ENCODE data around the gene CSRP3. TPM values are rescaled to one million over a fixed set of nuclear protein-coding genes. Genes with fewer than 3 reads are reported as not detected.
A peak's percentile ranks its signal among the peaks of the same experiment; 100 is the strongest.

The CSRP3 gene
- total and polyA plus RNA-seq, 2 experiments from 2014 or later = 337 to 869 TPM

- no peak for DNase-seq (ENCODE audit: low read depth in 1 of 2, low spot score in 1 of 2)
- no peak for TF ChIP-seq CTCF (IDR thresholded peaks at IDR 0.05; ENCODE audit: low read depth, low read length)
- H3K4me1 ChIP-seq (ENCODE audit: low read depth) = no peaks in the 10 kb centered on the region
Measured at GRCh38 chr11:19185036-19185435, 16.7 kb downstream of the CSRP3 start.

GRCh38 chr11:19183646-19184045 lies 18.1 kb downstream of the CSRP3 start:
- no peak for DNase-seq (ENCODE audit: low read depth in 1 of 2, low spot score in 1 of 2)

More at GRCh38 chr11:19185036-19185435, 16.7 kb downstream of the CSRP3 start:
- Histone ChIP-seq H3K27me3 (no peaks in the 10 kb centered on the region), H3K36me3 (peaks cover 82% of the 10 kb centered on the region), H3K4me3 (no peak overlapping the region), H3K9me3 (ENCODE audit: low read depth) (no peaks in the 10 kb centered on the region), H3K27ac (peak overlapping the region; percentile 12)

GRCh38 chr11:19181531-19182261 lies 20.1 kb downstream of the CSRP3 start:
- DNase-seq (ENCODE audit: low read depth in 1 of 2, low spot score in 1 of 2) = peak in 1 of 2 donors; percentile 18
- Histone ChIP-seq H3K36me3 (peaks cover 51% of the 10 kb centered on the region), H3K27ac (peak overlapping the region; percentile 6), H3K4me3 (no peak overlapping the region), H3K4me1 (ENCODE audit: low read depth) (peaks cover 5% of the 10 kb centered on the region), H3K27me3 (no peaks in the 10 kb centered on the region), H3K9me3 (ENCODE audit: low read depth) (no peaks in the 10 kb centered on the region)
- TF ChIP-seq CTCF (IDR thresholded peaks at IDR 0.05; ENCODE audit: low read depth, low read length) = no peak

More at GRCh38 chr11:19183646-19184045, 18.1 kb downstream of the CSRP3 start:
- Histone ChIP-seq H3K27me3 (no peaks in the 10 kb centered on the region), H3K4me1 (ENCODE audit: low read depth) (no peaks in the 10 kb centered on the region), H3K27ac (peak overlapping the region; percentile 12), H3K36me3 (peaks cover 70% of the 10 kb centered on the region), H3K4me3 (no peak overlapping the region), H3K9me3 (ENCODE audit: low read depth) (no peaks in the 10 kb centered on the region)
- no peak for TF ChIP-seq CTCF (IDR thresholded peaks at IDR 0.05; ENCODE audit: low read depth, low read length)

- Histone ChIP-seq H3K36me3 (peaks cover 8% of the 10 kb centered on the region), H3K9me3 (ENCODE audit: low read depth) (no peaks in the 10 kb centered on the region), H3K27ac (peak overlapping the region; percentile 74), H3K4me1 (ENCODE audit: low read depth) (peaks cover 45% of the 10 kb centered on the region), H3K27me3 (no peaks in the 10 kb centered on the region), H3K4me3 (no peak overlapping the region)
- TF ChIP-seq CTCF (IDR thresholded peaks at IDR 0.05; ENCODE audit: low read depth, low read length) = no peak
- DNase-seq (ENCODE audit: low read depth in 1 of 2, low spot score in 1 of 2) = no peak
Measured at GRCh38 chr11:19176629-19177186, 25.1 kb downstream of the CSRP3 start.

- no peaks in the 10 kb centered on the region for H3K9me3 ChIP-seq (ENCODE audit: low read depth)
- H3K4me1 ChIP-seq (ENCODE audit: low read depth) = peaks cover 45% of the 10 kb centered on the region
- TF ChIP-seq CTCF (IDR thresholded peaks at IDR 0.05; ENCODE audit: low read depth, low read length) = no peak
- no peaks in the 10 kb centered on the region for H3K27me3 ChIP-seq
- no peak overlapping the region for H3K4me3 ChIP-seq
- no peaks in the 10 kb centered on the region for H3K36me3 ChIP-seq
- H3K27ac ChIP-seq = peak overlapping the region; percentile 89
- DNase-seq (ENCODE audit: low read depth in 1 of 2, low spot score in 1 of 2) = no peak
Measured at GRCh38 chr11:19173964-19174638, 27.7 kb downstream of the CSRP3 start.
